DMS53 treated with DMSO at 0.1 percent for 48 hours (cell line): ENCODE results near the gene MEDAG.

ENCODE experiments used
- DNase-seq: peaks from one replicate; lab custom pipeline; 2025; ENCODE audit not compliant: unreplicated experiment; lab: John Stamatoyannopoulos, UW

Gene MEDAG

GRCh38 chr13:30936971-30937370 lies 30.9 kb downstream of the MEDAG start:
- no peak for DNase-seq

DNA sequence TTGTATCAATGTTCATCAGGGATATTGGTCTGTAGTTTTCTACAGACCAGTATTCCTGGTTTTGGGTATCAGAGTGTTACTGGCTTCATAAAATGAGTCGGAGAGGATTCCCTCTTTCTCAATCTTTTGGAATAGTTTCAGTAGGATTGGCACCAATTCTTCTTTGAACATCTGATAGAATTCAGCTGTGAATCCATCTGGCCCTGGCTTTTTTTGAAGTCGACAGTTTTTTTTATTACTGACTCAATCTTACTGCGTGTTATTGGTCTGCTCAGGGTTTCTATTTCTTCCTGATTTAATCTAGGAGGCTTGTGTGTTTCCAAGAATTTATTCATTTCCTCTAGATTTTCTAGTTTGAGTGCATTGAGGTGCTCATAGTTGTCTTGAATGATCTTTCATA lies 37.8 kb downstream of the MEDAG start:
- no peak for DNase-seq

GRCh38 chr13:30957258-30957943 lies 51.3 kb downstream of the MEDAG start:
- DNase-seq, result no peak

GRCh38 chr13:30959678-30960077 lies 53.6 kb downstream of the MEDAG start:
- no peak for DNase-seq

GRCh38 chr13:30963791-30964190 lies 57.7 kb downstream of the MEDAG start:
- no peak for DNase-seq

DNA sequence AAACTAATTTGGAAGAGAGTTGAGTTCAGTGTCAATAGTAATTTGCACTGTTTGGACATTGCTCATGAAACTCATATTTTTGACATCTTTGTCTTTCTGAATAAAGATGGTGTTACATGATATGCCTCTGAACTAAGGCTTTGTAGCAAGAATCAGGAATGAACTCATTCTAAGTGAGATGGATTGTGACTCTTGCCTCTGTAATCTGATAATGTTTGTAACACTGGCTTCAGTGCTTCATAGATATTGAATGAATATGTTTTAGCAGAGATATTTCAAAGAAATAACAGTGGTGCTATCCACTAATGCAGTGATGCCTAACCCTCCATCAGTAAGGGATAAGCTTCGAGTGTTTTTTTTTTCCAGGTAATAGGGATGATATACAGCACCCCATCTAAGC lies 59.3 kb downstream of the MEDAG start:
- no peak for DNase-seq

DNA sequence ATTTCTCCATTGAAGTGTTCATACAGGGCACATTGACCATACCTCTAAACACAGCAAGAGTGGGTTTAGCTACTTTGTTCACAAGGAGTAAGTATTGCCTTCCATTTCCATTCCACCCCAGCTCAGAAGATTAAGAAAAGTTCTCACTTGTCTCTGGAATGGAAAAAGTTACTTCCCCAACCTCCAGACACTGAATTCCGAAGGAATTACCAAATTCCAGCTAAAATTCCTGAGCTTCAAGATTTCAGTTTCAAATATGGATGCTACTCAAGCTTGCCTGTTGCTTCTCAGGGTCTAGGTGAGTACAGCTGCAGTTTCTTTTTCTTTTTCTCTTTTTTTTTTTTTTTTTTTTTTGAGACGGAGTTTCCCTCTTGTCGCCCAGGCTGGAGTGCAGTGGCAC lies 60.0 kb downstream of the MEDAG start:
- no peak for DNase-seq

GRCh38 chr13:30968846-30969245 lies 62.8 kb downstream of the MEDAG start:
- DNase-seq, result no peak

GRCh38 chr13:30971575-30971974 lies 65.5 kb downstream of the MEDAG start:
- DNase-seq, result no peak

DNA sequence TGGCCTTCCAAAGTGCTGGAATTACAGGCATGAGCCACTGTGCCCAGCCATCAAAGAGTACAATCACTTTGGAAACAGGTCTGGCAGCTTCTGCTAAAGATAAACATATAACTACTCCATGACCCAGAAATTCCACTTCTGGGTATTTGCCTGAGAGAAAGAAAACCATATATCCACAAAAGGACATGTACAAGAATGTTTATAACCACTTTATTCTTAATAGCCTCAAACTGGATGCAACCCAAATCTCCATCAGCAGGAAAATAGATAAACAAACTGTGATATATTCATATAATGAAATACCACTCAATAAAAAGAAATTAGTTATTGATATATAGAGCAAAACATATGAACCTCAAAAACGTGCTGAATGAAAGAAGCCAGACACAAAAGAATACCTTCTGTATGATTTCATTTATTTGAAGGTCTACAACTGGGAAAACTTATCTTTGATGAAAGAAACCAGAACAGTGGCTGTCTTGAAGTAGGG lies 66.9 kb downstream of the MEDAG start:
- peak; percentile 71 for DNase-seq

DNA sequence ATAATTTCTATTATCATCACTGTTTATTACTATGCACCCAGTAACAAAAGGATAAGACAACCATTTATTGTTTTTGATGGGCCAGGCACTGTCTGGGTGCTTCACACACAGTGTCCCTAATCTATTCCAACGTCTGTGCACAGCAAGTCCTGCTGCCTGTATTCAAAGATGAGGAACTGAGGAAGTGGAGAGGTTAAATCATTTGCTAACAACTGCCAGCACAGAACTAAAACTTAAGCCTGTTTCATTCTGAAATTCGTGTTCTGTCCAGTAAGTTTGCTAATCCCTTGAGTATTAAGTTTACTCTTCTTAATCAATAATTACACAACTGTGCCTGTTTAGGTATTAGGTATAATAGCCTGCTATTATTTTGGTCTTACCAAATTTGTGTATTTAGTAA lies 68.3 kb downstream of the MEDAG start:
- no peak for DNase-seq
